Vagina (tissue), 2 donors: ENCODE results near the gene FBXO38.

Experiments used
- POLR2A ChIP-seq, 2 donors: fragments of 450-650 bp; IDR thresholded peaks; one replicate each; pipeline ENCODE4 v1.6.1; 2017; ENCODE audit warnings: antibody characterized with exemption in 2 of 2, mild to moderate bottlenecking in 2 of 2, moderate library complexity in 2 of 2
- TF ChIP-seq, protein P1 (sequence below), 3 experiments: fragments of 450-650 bp in 2 of 3; fragments of 200-600 bp in 1 of 3; sonication (generic) in 1 of 3; IDR thresholded peaks; one replicate each; pipeline ENCODE4 v1.5.1; 2017 to 2019; ENCODE audit warnings: antibody characterized with exemption in 3 of 3, mild to moderate bottlenecking in 2 of 3, moderate library complexity in 2 of 3

GRCh38 chr5:148406406-148406805, 22.6 kb downstream of the FBXO38 start:
- TF ChIP-seq, protein P1, sequence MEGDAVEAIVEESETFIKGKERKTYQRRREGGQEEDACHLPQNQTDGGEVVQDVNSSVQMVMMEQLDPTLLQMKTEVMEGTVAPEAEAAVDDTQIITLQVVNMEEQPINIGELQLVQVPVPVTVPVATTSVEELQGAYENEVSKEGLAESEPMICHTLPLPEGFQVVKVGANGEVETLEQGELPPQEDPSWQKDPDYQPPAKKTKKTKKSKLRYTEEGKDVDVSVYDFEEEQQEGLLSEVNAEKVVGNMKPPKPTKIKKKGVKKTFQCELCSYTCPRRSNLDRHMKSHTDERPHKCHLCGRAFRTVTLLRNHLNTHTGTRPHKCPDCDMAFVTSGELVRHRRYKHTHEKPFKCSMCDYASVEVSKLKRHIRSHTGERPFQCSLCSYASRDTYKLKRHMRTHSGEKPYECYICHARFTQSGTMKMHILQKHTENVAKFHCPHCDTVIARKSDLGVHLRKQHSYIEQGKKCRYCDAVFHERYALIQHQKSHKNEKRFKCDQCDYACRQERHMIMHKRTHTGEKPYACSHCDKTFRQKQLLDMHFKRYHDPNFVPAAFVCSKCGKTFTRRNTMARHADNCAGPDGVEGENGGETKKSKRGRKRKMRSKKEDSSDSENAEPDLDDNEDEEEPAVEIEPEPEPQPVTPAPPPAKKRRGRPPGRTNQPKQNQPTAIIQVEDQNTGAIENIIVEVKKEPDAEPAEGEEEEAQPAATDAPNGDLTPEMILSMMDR (IDR thresholded peaks at IDR 0.05), result no peak
- TF ChIP-seq POLR2A (IDR thresholded peaks at IDR 0.05), result no peak
